ENCODE measurements around the gene PLCG2.

PLCG2 gene

GRCh38 chr16:81841722-81842121 lies 62.6 kb downstream of the PLCG2 start:
- DNase-seq (ENCODE audit: low read depth in 1 of 2, low spot score in 1 of 2): no peak

- DNase-seq (ENCODE audit: low read depth in 1 of 2, low spot score in 1 of 2): no peak
Measured at GRCh38 chr16:81842564-81843242, 63.6 kb downstream of the PLCG2 start.

- DNase-seq (ENCODE audit: low read depth in 1 of 2, low spot score in 1 of 2): no peak
Measured at GRCh38 chr16:81843243-81843582, 64.1 kb downstream of the PLCG2 start.

- no peak for DNase-seq (ENCODE audit: low read depth in 1 of 2, low spot score in 1 of 2)
Measured at GRCh38 chr16:81843683-81844082, 64.6 kb downstream of the PLCG2 start.

GRCh38 chr16:81846105-81846504 lies 67.0 kb downstream of the PLCG2 start:
- DNase-seq (ENCODE audit: low read depth in 1 of 2, low spot score in 1 of 2): no peak

- no peak for DNase-seq (ENCODE audit: low read depth in 1 of 2, low spot score in 1 of 2)
Measured at GRCh38 chr16:81848306-81848853, 69.3 kb downstream of the PLCG2 start.

- no peak for DNase-seq (ENCODE audit: low read depth in 1 of 2, low spot score in 1 of 2)
Measured at GRCh38 chr16:81850197-81850944, 71.3 kb downstream of the PLCG2 start.

GRCh38 chr16:81852347-81852746 lies 73.3 kb downstream of the PLCG2 start:
- DNase-seq (ENCODE audit: low read depth in 1 of 2, low spot score in 1 of 2): no peak

- no peak for DNase-seq (ENCODE audit: low read depth in 1 of 2, low spot score in 1 of 2)
Measured at GRCh38 chr16:81855552-81856153, 76.6 kb downstream of the PLCG2 start.

GRCh38 chr16:81860287-81861266 lies 81.5 kb downstream of the PLCG2 start:
- no peak for DNase-seq (ENCODE audit: low read depth in 1 of 2, low spot score in 1 of 2)

- no peak for DNase-seq (ENCODE audit: low read depth in 1 of 2, low spot score in 1 of 2)
Measured at GRCh38 chr16:81861503-81861902, 82.4 kb downstream of the PLCG2 start.

- DNase-seq (ENCODE audit: low read depth in 1 of 2, low spot score in 1 of 2): no peak
Measured at GRCh38 chr16:81861915-81862314, 82.8 kb downstream of the PLCG2 start.

GRCh38 chr16:81863630-81864352 lies 84.7 kb downstream of the PLCG2 start:
- DNase-seq (ENCODE audit: low read depth in 1 of 2, low spot score in 1 of 2): no peak

GRCh38 chr16:81864646-81865382 lies 85.7 kb downstream of the PLCG2 start:
- DNase-seq (ENCODE audit: low read depth in 1 of 2, low spot score in 1 of 2): no peak

GRCh38 chr16:81866820-81867440 lies 87.8 kb downstream of the PLCG2 start:
- DNase-seq (ENCODE audit: low read depth in 1 of 2, low spot score in 1 of 2): no peak

- DNase-seq (ENCODE audit: low read depth in 1 of 2, low spot score in 1 of 2): no peak
Measured at GRCh38 chr16:81868057-81868748, 89.1 kb downstream of the PLCG2 start.

- DNase-seq (ENCODE audit: low read depth in 1 of 2, low spot score in 1 of 2): no peak
Measured at GRCh38 chr16:81869326-81869725, 90.2 kb downstream of the PLCG2 start.

- DNase-seq (ENCODE audit: low read depth in 1 of 2, low spot score in 1 of 2): no peak
Measured at GRCh38 chr16:81873206-81873605, 94.1 kb downstream of the PLCG2 start.
